HepG2 (cell line): ENCODE measurements around the gene SRSF3. TPM values are rescaled to one million over a fixed set of nuclear protein-coding genes. Genes with fewer than 3 reads are reported as not detected.

ENCODE experiments used
- CHCHD3 ChIP-seq: sonication (generic); formaldehyde crosslinking; IDR thresholded peaks from 2 replicates; pipeline ENCODE4 v1.8.0; 2022; ENCODE audit warnings: mild to moderate bottlenecking, missing genetic modification reagents, moderate library complexity
- GATAD1 ChIP-seq: IDR thresholded peaks from 2 replicates; pipeline ENCODE4 v1.6.1; 2016; ENCODE audit warnings: missing genetic modification reagents, missing compliant biosample characterization
- KDM3A ChIP-seq: IDR thresholded peaks from 2 replicates; pipeline ENCODE4 v1.6.1; 2018; ENCODE audit warnings: low read depth, missing compliant biosample characterization
- NR2F6 ChIP-seq, 2 experiments: IDR thresholded peaks; 2 replicates each; pipeline ENCODE4 v1.6.1; 2016; ENCODE audit warnings: antibody characterized with exemption in 1 of 2, mild to moderate bottlenecking in 1 of 2
- REPIN1 ChIP-seq: sonication (generic); formaldehyde crosslinking; IDR thresholded peaks from 2 replicates; pipeline ENCODE4 v1.8.0; 2022; ENCODE audit warnings: missing genetic modification reagents, low read depth, mild to moderate bottlenecking, borderline replicate concordance
- REST ChIP-seq, 2 experiments: IDR thresholded peaks; 2 replicates each; pipeline ENCODE4 v1.6.1; 2011 to 2012; ENCODE audit warnings: low read length in 2 of 2, borderline replicate concordance in 1 of 2, low read depth in 1 of 2, mild to moderate bottlenecking in 1 of 2, moderate library complexity in 1 of 2
- RXRB ChIP-seq: IDR thresholded peaks from 2 replicates; pipeline ENCODE4 v1.6.1; 2016; ENCODE audit warnings: borderline replicate concordance, missing genetic modification reagents, missing compliant biosample characterization
- SOX6 ChIP-seq, 2 experiments: fragments of 450-650 bp in 1 of 2; sonication (generic) in 1 of 2; formaldehyde crosslinking in 1 of 2; IDR thresholded peaks; 2 replicates each; pipeline versions ENCODE4 v1.4.0 to v1.6.1; 2017 to 2020; ENCODE audit warnings: antibody characterized with exemption in 1 of 2, mild to moderate bottlenecking in 1 of 2, missing genetic modification reagents in 1 of 2
- SPEN ChIP-seq: sonication (generic); formaldehyde crosslinking; IDR thresholded peaks from 2 replicates; pipeline ENCODE4 v1.5.1; 2020; ENCODE audit warnings: low read depth, mild to moderate bottlenecking, missing genetic modification reagents
- TBX2 ChIP-seq: sonication (generic); formaldehyde crosslinking; IDR thresholded peaks from 2 replicates; pipeline ENCODE4 v1.5.0; 2020; ENCODE audit warnings: missing genetic modification reagents, mild to moderate bottlenecking, borderline replicate concordance
- YEATS4 ChIP-seq: sonication (generic); formaldehyde crosslinking; IDR thresholded peaks from 2 replicates; pipeline ENCODE4 v1.4.0; 2020; ENCODE audit warnings: missing genetic modification reagents, borderline replicate concordance
- ZNF616 ChIP-seq: sonication (generic); formaldehyde crosslinking; IDR thresholded peaks from 2 replicates; pipeline ENCODE4 v1.5.0; 2020; ENCODE audit warnings: low read depth, mild to moderate bottlenecking, missing genetic modification reagents
- ZNF687 ChIP-seq: sonication (generic); formaldehyde crosslinking; IDR thresholded peaks from 2 replicates; pipeline ENCODE4 v1.5.1; 2020; ENCODE audit warnings: mild to moderate bottlenecking, missing genetic modification reagents, moderate library complexity
- polyA plus RNA-seq, 8 experiments: library from polyadenylated mRNA; depleted of rRNA in 3 of 8; stranded (reverse) in 7 of 8; unstranded in 1 of 8; fragments of >200 nt; fragmentation: Illumina TruSeq in 4 of 8; extraction: Trizol in 4 of 8; gene quantifications; 2 replicates each; pipeline versions ENCODE4 v1.2.1 to v1.2.3, GENCODE V29; 2011 to 2016; ENCODE audit warnings: low read depth in 4 of 8, missing spikeins in 1 of 8, mixed read lengths in 1 of 8; ENCODE audit not compliant: insufficient read depth in 1 of 8
- total RNA-seq, 5 experiments: library from RNA; depleted of rRNA; stranded (reverse); fragments of >200 nt; fragmentation: Illumina TruSeq; extraction: Trizol; gene quantifications; 2 replicates each; pipeline ENCODE4 v1.2.3, GENCODE V29; 2016; ENCODE audit warnings: low read depth in 1 of 5
- TF ChIP-seq, protein P1 (sequence below): IDR thresholded peaks from 2 replicates; pipeline ENCODE4 v1.6.1; 2016; ENCODE audit warnings: low read depth, control low read depth
- TF ChIP-seq, protein P2 (sequence below): sonication (generic); formaldehyde crosslinking; IDR thresholded peaks from 2 replicates; pipeline ENCODE4 v1.5.0; 2020; ENCODE audit warnings: mild to moderate bottlenecking, missing genetic modification reagents

SRSF3 gene
- total and polyA plus RNA-seq, 2 of the 13 experiments (the other 11 are each of a cell fraction or from before 2014, with no cell fraction given) = 206 to 684 TPM

- 0 out of 2 replicates have a peak, but pooled peaks have one; percentile 44 for TF ChIP-seq ZNF616
- TF ChIP-seq RXRB (CRISPR knock-in tag) = peak; percentile 23; the same call in 1 of the 2 replicates
- peak; percentile 26; the same call in 1 of the 2 replicates for TF ChIP-seq GATAD1 (CRISPR knock-in tag)
- TF ChIP-seq, protein P1, sequence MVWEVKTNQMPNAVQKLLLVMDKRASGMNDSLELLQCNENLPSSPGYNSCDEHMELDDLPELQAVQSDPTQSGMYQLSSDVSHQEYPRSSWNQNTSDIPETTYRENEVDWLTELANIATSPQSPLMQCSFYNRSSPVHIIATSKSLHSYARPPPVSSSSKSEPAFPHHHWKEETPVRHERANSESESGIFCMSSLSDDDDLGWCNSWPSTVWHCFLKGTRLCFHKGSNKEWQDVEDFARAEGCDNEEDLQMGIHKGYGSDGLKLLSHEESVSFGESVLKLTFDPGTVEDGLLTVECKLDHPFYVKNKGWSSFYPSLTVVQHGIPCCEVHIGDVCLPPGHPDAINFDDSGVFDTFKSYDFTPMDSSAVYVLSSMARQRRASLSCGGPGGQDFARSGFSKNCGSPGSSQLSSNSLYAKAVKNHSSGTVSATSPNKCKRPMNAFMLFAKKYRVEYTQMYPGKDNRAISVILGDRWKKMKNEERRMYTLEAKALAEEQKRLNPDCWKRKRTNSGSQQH (CRISPR knock-in tag) = peak; percentile 19; the same call in 1 of the 2 replicates
- peak in 1 of 2 experiments; percentile 54; a peak in 1 of 4 replicates for TF ChIP-seq REST (IDR thresholded peaks at IDR 0.05; ENCODE audit: borderline replicate concordance in 1 of 2, low read depth in 1 of 2, low read length in 2 of 2)
- no peak for TF ChIP-seq NR2F6 (IDR thresholded peaks at IDR 0.05)
- peak; percentile 62; the same call in 1 of the 2 replicates for TF ChIP-seq NR2F6 (CRISPR knock-in tag; IDR thresholded peaks at IDR 0.05)
- no peak for TF ChIP-seq CHCHD3 (CRISPR knock-in tag)
- TF ChIP-seq SPEN = peak; percentile 53; the same call in 1 of the 2 replicates
- TF ChIP-seq REPIN1 (CRISPR knock-in tag) = peak; percentile 45; the same call in 1 of the 2 replicates
- peak; percentile 23; the same call in 1 of the 2 replicates for TF ChIP-seq YEATS4 (CRISPR knock-in tag)
- TF ChIP-seq SOX6 (IDR thresholded peaks at IDR 0.05) = no peak
- peak; percentile 43; the same call in 1 of the 2 replicates for TF ChIP-seq SOX6 (CRISPR knock-in tag; IDR thresholded peaks at IDR 0.05)
- peak; percentile 76 for TF ChIP-seq ZNF687 (CRISPR knock-in tag)
- 0 out of 2 replicates have a peak, but pooled peaks have one; percentile 46 for TF ChIP-seq KDM3A (CRISPR knock-in tag)
- TF ChIP-seq, protein P2, sequence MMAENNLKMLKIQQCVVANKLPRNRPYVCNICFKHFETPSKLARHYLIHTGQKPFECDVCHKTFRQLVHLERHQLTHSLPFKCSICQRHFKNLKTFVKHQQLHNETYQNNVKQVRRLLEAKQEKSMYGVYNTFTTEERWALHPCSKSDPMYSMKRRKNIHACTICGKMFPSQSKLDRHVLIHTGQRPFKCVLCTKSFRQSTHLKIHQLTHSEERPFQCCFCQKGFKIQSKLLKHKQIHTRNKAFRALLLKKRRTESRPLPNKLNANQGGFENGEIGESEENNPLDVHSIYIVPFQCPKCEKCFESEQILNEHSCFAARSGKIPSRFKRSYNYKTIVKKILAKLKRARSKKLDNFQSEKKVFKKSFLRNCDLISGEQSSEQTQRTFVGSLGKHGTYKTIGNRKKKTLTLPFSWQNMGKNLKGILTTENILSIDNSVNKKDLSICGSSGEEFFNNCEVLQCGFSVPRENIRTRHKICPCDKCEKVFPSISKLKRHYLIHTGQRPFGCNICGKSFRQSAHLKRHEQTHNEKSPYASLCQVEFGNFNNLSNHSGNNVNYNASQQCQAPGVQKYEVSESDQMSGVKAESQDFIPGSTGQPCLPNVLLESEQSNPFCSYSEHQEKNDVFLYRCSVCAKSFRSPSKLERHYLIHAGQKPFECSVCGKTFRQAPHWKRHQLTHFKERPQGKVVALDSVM (CRISPR knock-in tag) = 0 out of 2 replicates have a peak, but pooled peaks have one; percentile 22
- peak; percentile 36; the same call in 1 of the 2 replicates for TF ChIP-seq TBX2
Measured at GRCh38 chr6:36642913-36643817, 49.0 kb downstream of the SRSF3 start (continued).
